ENCODE results near the gene TTC23.

- TF ChIP-seq ZNF121 (CRISPR knock-in tag; IDR thresholded peaks at IDR 0.05) (no peak), ZNF138 (CRISPR knock-in tag; conservative IDR thresholded peaks at IDR 0.05) (no peak), CTCF (IDR thresholded peaks at IDR 0.05) (peak; percentile 62), NR1H2 (CRISPR knock-in tag; IDR thresholded peaks at IDR 0.05) (no peak), TCF7 (CRISPR knock-in tag; IDR thresholded peaks at IDR 0.05; ENCODE audit: low read depth) (no peak), HMGXB4 (CRISPR knock-in tag; IDR thresholded peaks at IDR 0.05) (peak; percentile 85; the same call in 1 of the 2 replicates), ZNF232 (CRISPR knock-in tag; IDR thresholded peaks at IDR 0.05) (no peak), CREB1 (CRISPR knock-in tag; IDR thresholded peaks at IDR 0.05) (no peak), FOXP1 (CRISPR knock-in tag; IDR thresholded peaks at IDR 0.05; ENCODE audit: borderline replicate concordance) (0 out of 2 replicates have a peak, but pooled peaks have one; percentile 16)
- TF ChIP-seq, protein P1, sequence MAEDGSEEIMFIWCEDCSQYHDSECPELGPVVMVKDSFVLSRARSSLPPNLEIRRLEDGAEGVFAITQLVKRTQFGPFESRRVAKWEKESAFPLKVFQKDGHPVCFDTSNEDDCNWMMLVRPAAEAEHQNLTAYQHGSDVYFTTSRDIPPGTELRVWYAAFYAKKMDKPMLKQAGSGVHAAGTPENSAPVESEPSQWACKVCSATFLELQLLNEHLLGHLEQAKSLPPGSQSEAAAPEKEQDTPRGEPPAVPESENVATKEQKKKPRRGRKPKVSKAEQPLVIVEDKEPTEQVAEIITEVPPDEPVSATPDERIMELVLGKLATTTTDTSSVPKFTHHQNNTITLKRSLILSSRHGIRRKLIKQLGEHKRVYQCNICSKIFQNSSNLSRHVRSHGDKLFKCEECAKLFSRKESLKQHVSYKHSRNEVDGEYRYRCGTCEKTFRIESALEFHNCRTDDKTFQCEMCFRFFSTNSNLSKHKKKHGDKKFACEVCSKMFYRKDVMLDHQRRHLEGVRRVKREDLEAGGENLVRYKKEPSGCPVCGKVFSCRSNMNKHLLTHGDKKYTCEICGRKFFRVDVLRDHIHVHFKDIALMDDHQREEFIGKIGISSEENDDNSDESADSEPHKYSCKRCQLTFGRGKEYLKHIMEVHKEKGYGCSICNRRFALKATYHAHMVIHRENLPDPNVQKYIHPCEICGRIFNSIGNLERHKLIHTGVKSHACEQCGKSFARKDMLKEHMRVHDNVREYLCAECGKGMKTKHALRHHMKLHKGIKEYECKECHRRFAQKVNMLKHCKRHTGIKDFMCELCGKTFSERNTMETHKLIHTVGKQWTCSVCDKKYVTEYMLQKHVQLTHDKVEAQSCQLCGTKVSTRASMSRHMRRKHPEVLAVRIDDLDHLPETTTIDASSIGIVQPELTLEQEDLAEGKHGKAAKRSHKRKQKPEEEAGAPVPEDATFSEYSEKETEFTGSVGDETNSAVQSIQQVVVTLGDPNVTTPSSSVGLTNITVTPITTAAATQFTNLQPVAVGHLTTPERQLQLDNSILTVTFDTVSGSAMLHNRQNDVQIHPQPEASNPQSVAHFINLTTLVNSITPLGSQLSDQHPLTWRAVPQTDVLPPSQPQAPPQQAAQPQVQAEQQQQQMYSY (CRISPR knock-in tag; IDR thresholded peaks at IDR 0.05), result no peak
- TF ChIP-seq, protein P2, sequence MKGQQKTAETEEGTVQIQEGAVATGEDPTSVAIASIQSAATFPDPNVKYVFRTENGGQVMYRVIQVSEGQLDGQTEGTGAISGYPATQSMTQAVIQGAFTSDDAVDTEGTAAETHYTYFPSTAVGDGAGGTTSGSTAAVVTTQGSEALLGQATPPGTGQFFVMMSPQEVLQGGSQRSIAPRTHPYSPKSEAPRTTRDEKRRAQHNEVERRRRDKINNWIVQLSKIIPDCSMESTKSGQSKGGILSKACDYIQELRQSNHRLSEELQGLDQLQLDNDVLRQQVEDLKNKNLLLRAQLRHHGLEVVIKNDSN (CRISPR knock-in tag; IDR thresholded peaks at IDR 0.05), result no peak
Observed at GRCh38 chr15:99100245-99101173, 148.9 kb downstream of the TTC23 start.

Measured in WTC11 (cell line).